OCI-LY1 (cell line): ENCODE measurements around the gene SMARCC1.

Source experiments
- EZH2 ChIP-seq: fragments of 200-600 bp; sonication (generic), shearing (Covaris generic); IDR thresholded peaks from 2 replicates; pipeline ENCODE4 v1.8.0; 2017; ENCODE audit warnings: borderline replicate concordance, mixed run types, mild to moderate bottlenecking, antibody characterized with exemption, low read length, moderate library complexity, mixed read lengths
- TF ChIP-seq, protein P1 (sequence below): fragments of 200-600 bp; sonication (generic), shearing (Covaris generic); IDR thresholded peaks from 2 replicates; pipeline ENCODE4 v1.5.1; 2017; ENCODE audit warnings: mild to moderate bottlenecking, antibody characterized with exemption, low read length, moderate library complexity, mixed read lengths

- TF ChIP-seq, protein P1, sequence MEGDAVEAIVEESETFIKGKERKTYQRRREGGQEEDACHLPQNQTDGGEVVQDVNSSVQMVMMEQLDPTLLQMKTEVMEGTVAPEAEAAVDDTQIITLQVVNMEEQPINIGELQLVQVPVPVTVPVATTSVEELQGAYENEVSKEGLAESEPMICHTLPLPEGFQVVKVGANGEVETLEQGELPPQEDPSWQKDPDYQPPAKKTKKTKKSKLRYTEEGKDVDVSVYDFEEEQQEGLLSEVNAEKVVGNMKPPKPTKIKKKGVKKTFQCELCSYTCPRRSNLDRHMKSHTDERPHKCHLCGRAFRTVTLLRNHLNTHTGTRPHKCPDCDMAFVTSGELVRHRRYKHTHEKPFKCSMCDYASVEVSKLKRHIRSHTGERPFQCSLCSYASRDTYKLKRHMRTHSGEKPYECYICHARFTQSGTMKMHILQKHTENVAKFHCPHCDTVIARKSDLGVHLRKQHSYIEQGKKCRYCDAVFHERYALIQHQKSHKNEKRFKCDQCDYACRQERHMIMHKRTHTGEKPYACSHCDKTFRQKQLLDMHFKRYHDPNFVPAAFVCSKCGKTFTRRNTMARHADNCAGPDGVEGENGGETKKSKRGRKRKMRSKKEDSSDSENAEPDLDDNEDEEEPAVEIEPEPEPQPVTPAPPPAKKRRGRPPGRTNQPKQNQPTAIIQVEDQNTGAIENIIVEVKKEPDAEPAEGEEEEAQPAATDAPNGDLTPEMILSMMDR: no peak
- TF ChIP-seq EZH2: no peak
Observed at GRCh38 chr3:47566667-47567066, 215.0 kb downstream of the SMARCC1 start.
